ENCODE measurements around the gene COL15A1.

GRCh38 chr9:99103054-99103895 is 159.6 kb downstream of the COL15A1 start:
- TF ChIP-seq, protein P1, sequence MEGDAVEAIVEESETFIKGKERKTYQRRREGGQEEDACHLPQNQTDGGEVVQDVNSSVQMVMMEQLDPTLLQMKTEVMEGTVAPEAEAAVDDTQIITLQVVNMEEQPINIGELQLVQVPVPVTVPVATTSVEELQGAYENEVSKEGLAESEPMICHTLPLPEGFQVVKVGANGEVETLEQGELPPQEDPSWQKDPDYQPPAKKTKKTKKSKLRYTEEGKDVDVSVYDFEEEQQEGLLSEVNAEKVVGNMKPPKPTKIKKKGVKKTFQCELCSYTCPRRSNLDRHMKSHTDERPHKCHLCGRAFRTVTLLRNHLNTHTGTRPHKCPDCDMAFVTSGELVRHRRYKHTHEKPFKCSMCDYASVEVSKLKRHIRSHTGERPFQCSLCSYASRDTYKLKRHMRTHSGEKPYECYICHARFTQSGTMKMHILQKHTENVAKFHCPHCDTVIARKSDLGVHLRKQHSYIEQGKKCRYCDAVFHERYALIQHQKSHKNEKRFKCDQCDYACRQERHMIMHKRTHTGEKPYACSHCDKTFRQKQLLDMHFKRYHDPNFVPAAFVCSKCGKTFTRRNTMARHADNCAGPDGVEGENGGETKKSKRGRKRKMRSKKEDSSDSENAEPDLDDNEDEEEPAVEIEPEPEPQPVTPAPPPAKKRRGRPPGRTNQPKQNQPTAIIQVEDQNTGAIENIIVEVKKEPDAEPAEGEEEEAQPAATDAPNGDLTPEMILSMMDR (IDR thresholded peaks at IDR 0.05 in 4 of 5, conservative IDR thresholded peaks at IDR 0.05 in 1 of 5), result no peak
- TF ChIP-seq POLR2A (IDR thresholded peaks at IDR 0.05), result no peak

Data from gastrocnemius medialis (tissue), 4 donors.